Osteocyte (in vitro differentiated cells): ENCODE measurements around the gene MYO10. TPM values are rescaled to one million over a fixed set of nuclear protein-coding genes. Genes with fewer than 3 reads are reported as not detected.

Experiments
- DNase-seq: peaks from one replicate; pipeline ENCODE4 v3.0.0; 2021; ENCODE audit warnings: mixed read lengths; ENCODE audit not compliant: unreplicated experiment; ENCODE audit errors: extremely low spot score
- H3K27ac Mint-ChIP-seq: one replicate; pipeline ENCODE4 v1.8.0; 2021; ENCODE audit warnings: mild to moderate bottlenecking, mixed read lengths; ENCODE audit not compliant: unreplicated experiment
- H3K27me3 Mint-ChIP-seq: one replicate; pipeline ENCODE4 v1.8.0; 2021; ENCODE audit warnings: mixed read lengths; ENCODE audit not compliant: unreplicated experiment
- H3K36me3 Mint-ChIP-seq: one replicate; pipeline ENCODE4 v1.8.0; 2021; ENCODE audit warnings: mixed read lengths; ENCODE audit not compliant: unreplicated experiment
- H3K4me1 Mint-ChIP-seq: one replicate; pipeline ENCODE4 v1.8.0; 2021; ENCODE audit warnings: mixed read lengths; ENCODE audit not compliant: unreplicated experiment
- H3K4me3 Mint-ChIP-seq: one replicate; pipeline ENCODE4 v1.8.0; 2021; ENCODE audit warnings: mild to moderate bottlenecking, moderate library complexity, mixed read lengths; ENCODE audit not compliant: unreplicated experiment
- H3K9me3 Mint-ChIP-seq: one replicate; pipeline ENCODE4 v1.8.0; 2021; ENCODE audit warnings: mixed read lengths; ENCODE audit not compliant: unreplicated experiment
- CTCF ChIP-seq: fragments of 200-600 bp; sonication (generic); IDR thresholded peaks from 2 replicates; pipeline ENCODE4 v1.5.0; 2021; ENCODE audit warnings: antibody characterized with exemption, mild to moderate bottlenecking, moderate library complexity
- total RNA-seq: library from RNA; stranded (reverse); gene quantifications from 2 replicates; pipeline ENCODE4 v1.2.1, GENCODE V29; 2021

The MYO10 gene
- total RNA-seq, 1 donor from 2014 or later, result 87.8 TPM

- Mint-ChIP-seq H3K27me3 (no peaks in the 10 kb centered on the region), H3K9me3 (peaks cover 4% of the 10 kb centered on the region), H3K36me3 (no peaks in the 10 kb centered on the region), H3K4me3 (no peak overlapping the region), H3K4me1 (peaks cover 13% of the 10 kb centered on the region), H3K27ac (no peak overlapping the region)
- no peak for DNase-seq
- no peak for TF ChIP-seq CTCF
These were observed 44.9 kb upstream of the MYO10 start for GRCh38 chr5:16980983-16981382.

DNA sequence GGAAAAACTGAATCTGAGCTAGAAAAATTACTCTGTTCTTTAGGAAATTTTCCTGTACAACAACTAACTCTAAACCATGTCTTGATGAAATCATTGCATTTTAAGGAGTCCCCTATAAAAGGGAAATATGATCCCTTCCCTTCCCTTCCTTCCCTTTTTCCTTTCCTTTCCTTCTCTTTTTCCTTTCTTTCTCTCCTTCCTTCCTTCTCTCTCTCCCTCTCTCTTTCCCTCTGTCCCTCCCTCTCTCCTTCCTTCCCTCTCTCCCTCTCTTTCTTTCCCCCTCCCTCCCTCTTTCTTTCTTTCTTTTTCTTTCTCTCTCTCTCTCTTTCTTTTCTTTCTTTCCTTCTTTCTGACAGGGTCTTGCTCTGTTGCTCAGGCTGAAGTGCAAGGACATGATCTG is 42.2 kb upstream of the MYO10 start:
- Mint-ChIP-seq H3K9me3 (no peaks in the 10 kb centered on the region), H3K4me3 (no peak overlapping the region), H3K4me1 (peaks cover 17% of the 10 kb centered on the region), H3K36me3 (no peaks in the 10 kb centered on the region), H3K27ac (no peak overlapping the region), H3K27me3 (no peaks in the 10 kb centered on the region)
- TF ChIP-seq CTCF, result no peak
- no peak for DNase-seq

DNA sequence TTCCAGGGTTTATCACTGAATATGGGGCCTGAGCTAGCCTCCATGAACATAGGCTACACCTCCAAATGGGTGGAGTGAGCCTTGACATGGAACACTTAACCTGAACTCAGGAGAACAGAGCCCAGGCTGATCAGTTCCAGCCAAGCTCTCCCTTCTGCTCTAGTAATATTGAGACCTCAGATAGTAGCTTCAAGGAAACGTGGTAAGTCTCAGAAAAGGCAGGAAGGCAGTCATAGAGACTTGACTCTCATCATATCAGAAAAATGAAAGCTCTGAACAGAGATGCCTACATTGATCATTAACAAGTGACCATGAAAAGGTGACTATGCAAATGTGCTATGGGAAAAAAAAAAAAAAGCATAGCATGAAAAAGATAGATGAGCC is 40.5 kb upstream of the MYO10 start:
- DNase-seq, result no peak
- Mint-ChIP-seq H3K27ac (no peak overlapping the region), H3K4me1 (peaks cover 7% of the 10 kb centered on the region), H3K36me3 (no peaks in the 10 kb centered on the region), H3K9me3 (no peaks in the 10 kb centered on the region), H3K27me3 (no peaks in the 10 kb centered on the region), H3K4me3 (no peak overlapping the region)
- no peak for TF ChIP-seq CTCF

DNA sequence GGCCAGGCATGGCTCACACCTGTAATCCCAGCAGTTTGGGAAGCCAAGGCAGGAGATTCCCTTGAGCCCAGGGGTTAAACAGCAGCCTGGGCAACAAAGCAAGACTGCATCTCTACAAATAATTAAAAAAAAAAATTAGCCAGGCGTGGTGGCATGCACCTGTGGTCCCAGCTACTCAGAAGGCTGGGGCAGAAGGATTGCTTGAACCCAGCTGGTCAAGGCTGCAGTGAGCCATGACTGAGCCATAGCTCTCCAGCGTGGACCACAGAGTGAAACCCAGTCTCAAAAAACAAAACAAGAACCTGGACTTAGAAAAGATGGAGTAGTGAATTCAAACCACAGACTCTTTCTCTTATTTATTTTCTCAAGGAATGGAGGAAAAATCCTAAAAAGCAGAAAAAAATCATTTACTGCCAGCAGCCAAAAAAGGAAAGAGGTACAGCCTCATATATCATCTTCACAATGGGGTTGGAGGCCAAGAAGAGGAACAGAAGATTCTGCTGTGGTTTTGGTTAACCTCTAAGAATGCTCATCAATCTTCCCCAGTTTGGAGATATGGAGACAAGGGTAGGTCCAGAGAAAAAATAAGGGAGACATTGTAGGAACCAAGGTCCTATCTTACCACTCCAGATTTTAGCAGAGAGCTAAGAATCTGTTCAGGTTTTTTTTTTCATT is 40.0 kb upstream of the MYO10 start:
- TF ChIP-seq CTCF, result no peak
- H3K27me3 Mint-ChIP-seq, result no peaks in the 10 kb centered on the region
- H3K27ac Mint-ChIP-seq, result no peak overlapping the region
- no peaks in the 10 kb centered on the region for H3K9me3 Mint-ChIP-seq
- no peaks in the 10 kb centered on the region for H3K36me3 Mint-ChIP-seq
- H3K4me1 Mint-ChIP-seq, result peaks cover 5% of the 10 kb centered on the region
- H3K4me3 Mint-ChIP-seq, result no peak overlapping the region
- DNase-seq, result no peak

GRCh38 chr5:16974981-16975380 is 38.9 kb upstream of the MYO10 start:
- Mint-ChIP-seq H3K4me3 (no peak overlapping the region), H3K4me1 (peaks cover 4% of the 10 kb centered on the region), H3K9me3 (no peaks in the 10 kb centered on the region), H3K27me3 (no peaks in the 10 kb centered on the region), H3K27ac (no peak overlapping the region), H3K36me3 (no peaks in the 10 kb centered on the region)
- no peak for DNase-seq
- TF ChIP-seq CTCF, result no peak
